K562 (cell line): ENCODE measurements around the gene ZSCAN26. TPM values are rescaled to one million over a fixed set of nuclear protein-coding genes. Genes with fewer than 3 reads are reported as not detected.

Experiments
- FOXM1 ChIP-seq, 2 experiments: fragments of 450-650 bp in 1 of 2; sonication (generic) in 1 of 2; formaldehyde crosslinking in 1 of 2; IDR thresholded peaks; 2 replicates each; pipeline versions ENCODE4 v1.6.1 to v1.9.0; 2017 to 2022; ENCODE audit warnings: low read depth in 2 of 2, mild to moderate bottlenecking in 2 of 2, missing genetic modification reagents in 1 of 2, moderate library complexity in 1 of 2
- KAT7 ChIP-seq: sonication (generic); formaldehyde crosslinking; IDR thresholded peaks from 2 replicates; pipeline ENCODE4 v1.8.0; 2022; ENCODE audit warnings: missing genetic modification reagents, mild to moderate bottlenecking, borderline replicate concordance
- NR2C1 ChIP-seq, 2 experiments: fragments of 450-650 bp; IDR thresholded peaks; 2 replicates each; pipeline ENCODE4 v1.6.1; 2017; ENCODE audit warnings: mild to moderate bottlenecking in 2 of 2, antibody characterized with exemption in 1 of 2, inconsistent platforms in 1 of 2, missing compliant biosample characterization in 1 of 2, missing genetic modification characterization in 1 of 2
- SAFB ChIP-seq: fragments of 200-400 bp; formaldehyde crosslinking; IDR thresholded peaks from 2 replicates; pipeline ENCODE4 v1.6.1; 2017; ENCODE audit warnings: low read depth, low read length, borderline replicate concordance
- SUPT5H ChIP-seq: fragments of 450-650 bp; IDR thresholded peaks from 2 replicates; pipeline ENCODE4 v1.6.1; 2016
- ZBTB40 ChIP-seq, 2 experiments: fragments of 450-650 bp in 1 of 2; sonication (generic) in 1 of 2; formaldehyde crosslinking in 1 of 2; IDR thresholded peaks; 2 replicates each; pipeline versions ENCODE4 v1.7.1 to v1.9.0; 2016 to 2022; ENCODE audit warnings: inconsistent platforms in 1 of 2, mild to moderate bottlenecking in 1 of 2, missing genetic modification reagents in 1 of 2
- polyA plus RNA-seq, 8 experiments: library from polyadenylated mRNA; depleted of rRNA in 4 of 8; stranded (reverse) in 5 of 8; unstranded in 3 of 8; fragments of >200 nt; fragmentation: Nextera tagmentation in 2 of 8; fragmentation: Illumina TruSeq in 1 of 8; extraction: Ambion mirVana in 2 of 8; extraction: Trizol in 1 of 8; gene quantifications; 2 replicates each; pipeline versions ENCODE4 v1.2.1 to v1.2.3, GENCODE V29; 2011 to 2014; ENCODE audit warnings: inconsistent platforms in 1 of 8, missing spikeins in 1 of 8
- total RNA-seq, 7 experiments: library from RNA; depleted of rRNA in 6 of 7; stranded (reverse); fragments of >200 nt in 6 of 7; fragmentation: Illumina TruSeq in 2 of 7; extraction: Trizol in 2 of 7; gene quantifications; 2 replicates each; pipeline versions ENCODE4 v1.2.1 to v1.2.3, GENCODE V29; 2011 to 2021; ENCODE audit warnings: low replicate concordance in 1 of 7
- TF ChIP-seq, protein P1 (sequence below), 2 experiments: fragments of 450-650 bp; IDR thresholded peaks; 2 replicates each; pipeline ENCODE4 v1.6.1; 2016

ZSCAN26 gene
- total and polyA plus RNA-seq, 9 of the 15 experiments (the other 6 are each of a cell fraction or from before 2014, with no cell fraction given): 5.9 to 14.2 (median 10.5) TPM

DNA sequence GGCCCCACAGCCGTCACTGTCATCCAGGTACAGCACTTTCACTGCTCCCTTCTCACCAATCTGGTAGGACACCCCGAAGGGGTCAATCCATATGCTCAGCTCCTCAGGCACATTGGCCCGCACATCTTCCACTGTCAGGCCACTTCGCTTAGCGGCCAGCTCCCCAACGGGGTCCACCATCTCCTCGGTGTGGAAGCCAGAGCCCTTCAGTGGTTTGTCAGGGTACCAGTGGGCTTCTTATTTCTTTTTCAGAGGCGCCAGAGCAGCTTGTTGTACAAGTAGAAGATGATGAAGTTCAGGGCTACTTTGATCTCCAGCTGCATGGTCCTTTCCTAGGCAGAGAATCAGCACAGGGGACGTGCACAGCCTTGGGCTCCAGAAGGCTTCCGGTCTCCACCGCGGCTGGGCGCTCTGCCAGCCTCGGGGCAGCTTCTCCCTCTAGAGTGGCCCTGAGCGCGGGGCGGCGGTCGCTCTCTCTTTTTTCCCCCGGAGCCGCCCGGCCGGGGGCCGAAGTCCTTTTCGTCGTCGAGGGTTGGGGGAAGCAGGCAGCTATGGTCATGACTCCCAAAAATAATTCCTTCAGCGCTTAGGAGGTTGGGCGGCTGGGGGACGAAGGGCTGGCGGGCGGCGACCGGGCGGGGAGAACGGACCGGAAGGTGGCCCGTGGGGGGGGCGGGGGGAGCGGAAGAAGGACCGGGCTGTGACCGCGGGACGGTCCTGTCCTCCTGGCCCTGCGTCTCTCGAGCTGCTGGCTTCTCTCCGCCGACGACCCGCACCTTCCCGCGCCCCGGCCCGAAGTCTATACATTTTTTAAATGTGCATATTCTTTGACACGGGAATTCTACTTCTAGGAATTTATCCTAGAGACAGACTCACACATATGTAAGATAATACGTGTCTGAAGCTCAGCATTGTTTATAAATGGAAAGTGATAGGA is 48.4 kb upstream of the ZSCAN26 start (continued):
- TF ChIP-seq, protein P1, sequence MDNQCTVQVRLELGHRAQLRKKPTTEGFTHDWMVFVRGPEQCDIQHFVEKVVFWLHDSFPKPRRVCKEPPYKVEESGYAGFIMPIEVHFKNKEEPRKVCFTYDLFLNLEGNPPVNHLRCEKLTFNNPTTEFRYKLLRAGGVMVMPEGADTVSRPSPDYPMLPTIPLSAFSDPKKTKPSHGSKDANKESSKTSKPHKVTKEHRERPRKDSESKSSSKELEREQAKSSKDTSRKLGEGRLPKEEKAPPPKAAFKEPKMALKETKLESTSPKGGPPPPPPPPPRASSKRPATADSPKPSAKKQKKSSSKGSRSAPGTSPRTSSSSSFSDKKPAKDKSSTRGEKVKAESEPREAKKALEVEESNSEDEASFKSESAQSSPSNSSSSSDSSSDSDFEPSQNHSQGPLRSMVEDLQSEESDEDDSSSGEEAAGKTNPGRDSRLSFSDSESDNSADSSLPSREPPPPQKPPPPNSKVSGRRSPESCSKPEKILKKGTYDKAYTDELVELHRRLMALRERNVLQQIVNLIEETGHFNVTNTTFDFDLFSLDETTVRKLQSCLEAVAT (IDR thresholded peaks at IDR 0.05): 0 out of 4 replicates have a peak, but pooled peaks of 1 of the 2 experiments have one; percentile 26
- TF ChIP-seq ZBTB40 (IDR thresholded peaks at IDR 0.05): peak; percentile 93
- TF ChIP-seq ZBTB40 (CRISPR knock-in tag; IDR thresholded peaks at IDR 0.05): no peak
- 0 out of 2 replicates have a peak, but pooled peaks have one; percentile 57 for TF ChIP-seq KAT7 (CRISPR knock-in tag)
- TF ChIP-seq SAFB: no peak
- no peak for TF ChIP-seq NR2C1 (IDR thresholded peaks at IDR 0.05)
- peak; percentile 39; the same call in 1 of the 2 replicates for TF ChIP-seq NR2C1 (tag; IDR thresholded peaks at IDR 0.05)
- peak; percentile 77 for TF ChIP-seq SUPT5H
- no peak for TF ChIP-seq FOXM1 (IDR thresholded peaks at IDR 0.05; ENCODE audit: low read depth)
- peak; percentile 79 for TF ChIP-seq FOXM1 (CRISPR knock-in tag; IDR thresholded peaks at IDR 0.05; ENCODE audit: low read depth)
